Mucosa of rectum (tissue), 2 donors: ENCODE results near the gene METTL26.

ENCODE experiments used
- H3K27ac ChIP-seq, 2 donors: one replicate each; pipeline ENCODE4 v1.7.0; 2013; ENCODE audit warnings: inconsistent platforms in 2 of 2, low read depth in 2 of 2, low read length in 2 of 2
- H3K27me3 ChIP-seq, 2 donors: one replicate each; pipeline ENCODE4 v1.7.0; 2013; ENCODE audit warnings: low read length in 2 of 2; ENCODE audit not compliant: control insufficient read depth in 2 of 2, insufficient read depth in 2 of 2
- H3K36me3 ChIP-seq, 2 donors: one replicate each; pipeline ENCODE4 v1.7.0; 2013; ENCODE audit warnings: low read length in 2 of 2; ENCODE audit not compliant: control insufficient read depth in 2 of 2, insufficient read depth in 2 of 2
- H3K4me1 ChIP-seq, 2 donors: one replicate each; pipeline ENCODE4 v1.7.0; 2013; ENCODE audit warnings: low read length in 2 of 2, mild to moderate bottlenecking in 1 of 2; ENCODE audit not compliant: control insufficient read depth in 2 of 2, insufficient read depth in 2 of 2
- H3K4me3 ChIP-seq, 2 donors: one replicate each; pipeline ENCODE4 v1.7.0; 2013; ENCODE audit warnings: low read length in 2 of 2
- H3K9ac ChIP-seq, 2 donors: one replicate each; pipeline ENCODE4 v1.7.0; 2013; ENCODE audit warnings: low read length in 2 of 2, low read depth in 1 of 2, mild to moderate bottlenecking in 1 of 2
- H3K9me3 ChIP-seq, 2 donors: one replicate each; pipeline ENCODE4 v1.7.0; 2013; ENCODE audit warnings: low read length in 2 of 2; ENCODE audit not compliant: control insufficient read depth in 2 of 2
- donor health status: healthy.
- donor health status: Normal muscosa, but diverticular disease.

Gene METTL26

GRCh38 chr16:667113-667779 lies 31.1 kb upstream of the METTL26 start:
- Histone ChIP-seq H3K27ac (peak overlapping the region; percentile 78 to 80), H3K27me3 (no peaks in the 10 kb centered on the region), H3K4me1 (peaks cover 12 to 13% of the 10 kb centered on the region in 2 donors), H3K36me3 (peaks cover 20 to 25% of the 10 kb centered on the region in 2 donors), H3K9me3 (no peaks in the 10 kb centered on the region), H3K9ac (peak overlapping the region; percentile 65 to 87), H3K4me3 (peak overlapping the region in 1 of 2 donors; percentile 57)

GRCh38 chr16:666572-666971 lies 30.5 kb upstream of the METTL26 start:
- Histone ChIP-seq H3K27ac (no peak overlapping the region), H3K27me3 (no peaks in the 10 kb centered on the region), H3K36me3 (peaks cover 16 to 21% of the 10 kb centered on the region in 2 donors), H3K4me3 (no peak overlapping the region), H3K9me3 (no peaks in the 10 kb centered on the region), H3K9ac (no peak overlapping the region), H3K4me1 (peaks cover 12 to 15% of the 10 kb centered on the region in 2 donors)

GRCh38 chr16:662597-662996 lies 26.5 kb upstream of the METTL26 start:
- Histone ChIP-seq H3K4me1 (peaks cover 12 to 13% of the 10 kb centered on the region in 2 donors), H3K4me3 (no peak overlapping the region), H3K36me3 (peaks cover 1 to 2% of the 10 kb centered on the region in 2 donors), H3K27ac (no peak overlapping the region), H3K27me3 (no peaks in the 10 kb centered on the region), H3K9me3 (no peaks in the 10 kb centered on the region), H3K9ac (no peak overlapping the region)

- no peaks in the 10 kb centered on the region for H3K9me3 ChIP-seq
- H3K9ac ChIP-seq = no peak overlapping the region
- no peak overlapping the region for H3K27ac ChIP-seq
- peaks cover 1 to 2% of the 10 kb centered on the region in 2 donors for H3K36me3 ChIP-seq
- H3K4me3 ChIP-seq = no peak overlapping the region
- H3K4me1 ChIP-seq = peaks cover 9% of the 10 kb centered on the region in 2 donors
- no peaks in the 10 kb centered on the region for H3K27me3 ChIP-seq
These were observed 26.0 kb upstream of the METTL26 start for GRCh38 chr16:662095-662494.

- no peaks in the 10 kb centered on the region for H3K9me3 ChIP-seq
- H3K4me3 ChIP-seq = peak overlapping the region in 1 of 2 donors; percentile 39
- peaks cover 1 to 2% of the 10 kb centered on the region in 2 donors for H3K36me3 ChIP-seq
- H3K4me1 ChIP-seq = peaks cover 9% of the 10 kb centered on the region in 2 donors
- no peaks in the 10 kb centered on the region for H3K27me3 ChIP-seq
- peak overlapping the region in 1 of 2 donors; percentile 52 for H3K27ac ChIP-seq
- peak overlapping the region in 1 of 2 donors; percentile 8 for H3K9ac ChIP-seq
These were observed 25.2 kb upstream of the METTL26 start for GRCh38 chr16:661184-661821.

- H3K9ac ChIP-seq = peak overlapping the region in 1 of 2 donors; percentile 19
These were observed 24.5 kb upstream of the METTL26 start for GRCh38 chr16:660459-661183.

GRCh38 chr16:660132-660458 lies 24.0 kb upstream of the METTL26 start:
- Histone ChIP-seq H3K4me1 (peaks cover 9% of the 10 kb centered on the region in 2 donors), H3K4me3 (peak overlapping the region in 1 of 2 donors; percentile 50), H3K27me3 (no peaks in the 10 kb centered on the region), H3K36me3 (peaks cover 1 to 2% of the 10 kb centered on the region in 2 donors), H3K9me3 (no peaks in the 10 kb centered on the region), H3K9ac (peak overlapping the region in 1 of 2 donors; percentile 19), H3K27ac (peak overlapping the region; percentile 52 to 68)

More at GRCh38 chr16:660459-661183, 24.5 kb upstream of the METTL26 start:
- no peaks in the 10 kb centered on the region for H3K27me3 ChIP-seq
- H3K36me3 ChIP-seq = peaks cover 1 to 2% of the 10 kb centered on the region in 2 donors
- no peaks in the 10 kb centered on the region for H3K9me3 ChIP-seq
- peaks cover 9% of the 10 kb centered on the region in 2 donors for H3K4me1 ChIP-seq
- peak overlapping the region; percentile 52 to 68 for H3K27ac ChIP-seq
- H3K4me3 ChIP-seq = peak overlapping the region; percentile 41 to 50

- Histone ChIP-seq H3K27ac (no peak overlapping the region), H3K9me3 (no peaks in the 10 kb centered on the region), H3K36me3 (peaks cover 1 to 2% of the 10 kb centered on the region in 2 donors), H3K9ac (no peak overlapping the region), H3K4me1 (peaks cover 9% of the 10 kb centered on the region in 2 donors), H3K27me3 (no peaks in the 10 kb centered on the region), H3K4me3 (no peak overlapping the region)
These were observed 23.5 kb upstream of the METTL26 start for GRCh38 chr16:659618-660017.

GRCh38 chr16:658679-659571 lies 22.8 kb upstream of the METTL26 start:
- H3K27ac ChIP-seq = no peak overlapping the region
- H3K36me3 ChIP-seq = peaks cover 1 to 2% of the 10 kb centered on the region in 2 donors
- no peak overlapping the region for H3K9ac ChIP-seq

More at GRCh38 chr16:658679-659571, 22.8 kb upstream of the METTL26 start:
- H3K4me3 ChIP-seq = no peak overlapping the region
- no peaks in the 10 kb centered on the region for H3K9me3 ChIP-seq
- peaks cover 9% of the 10 kb centered on the region in 2 donors for H3K4me1 ChIP-seq
- H3K27me3 ChIP-seq = no peaks in the 10 kb centered on the region
